ENCODE measurements around the gene CDK7.

CDK7 gene

DNA sequence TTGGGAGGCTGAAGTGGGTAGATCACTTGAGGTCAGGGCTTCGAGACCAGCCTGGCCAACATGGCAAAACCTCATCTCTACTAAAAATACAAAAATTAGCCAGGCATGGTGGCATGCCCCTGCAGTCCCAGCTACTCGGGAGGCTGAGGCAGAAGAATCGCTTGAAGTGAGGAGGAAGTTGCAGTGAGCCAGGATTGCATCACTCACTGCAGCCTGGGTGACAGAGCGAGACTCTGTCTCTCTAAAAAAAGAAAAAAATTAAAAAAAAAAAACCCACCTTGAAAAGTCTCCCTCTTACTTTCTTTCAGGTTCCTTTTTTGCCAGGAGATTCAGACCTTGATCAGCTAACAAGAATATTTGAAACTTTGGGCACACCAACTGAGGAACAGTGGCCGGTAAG is 34.2 kb downstream of the CDK7 start:
- peak in 1 of 2 experiments; percentile 32 for DNase-seq (ENCODE audit: low read depth in 1 of 2, low spot score in 1 of 2)
- TF ChIP-seq, protein P1, sequence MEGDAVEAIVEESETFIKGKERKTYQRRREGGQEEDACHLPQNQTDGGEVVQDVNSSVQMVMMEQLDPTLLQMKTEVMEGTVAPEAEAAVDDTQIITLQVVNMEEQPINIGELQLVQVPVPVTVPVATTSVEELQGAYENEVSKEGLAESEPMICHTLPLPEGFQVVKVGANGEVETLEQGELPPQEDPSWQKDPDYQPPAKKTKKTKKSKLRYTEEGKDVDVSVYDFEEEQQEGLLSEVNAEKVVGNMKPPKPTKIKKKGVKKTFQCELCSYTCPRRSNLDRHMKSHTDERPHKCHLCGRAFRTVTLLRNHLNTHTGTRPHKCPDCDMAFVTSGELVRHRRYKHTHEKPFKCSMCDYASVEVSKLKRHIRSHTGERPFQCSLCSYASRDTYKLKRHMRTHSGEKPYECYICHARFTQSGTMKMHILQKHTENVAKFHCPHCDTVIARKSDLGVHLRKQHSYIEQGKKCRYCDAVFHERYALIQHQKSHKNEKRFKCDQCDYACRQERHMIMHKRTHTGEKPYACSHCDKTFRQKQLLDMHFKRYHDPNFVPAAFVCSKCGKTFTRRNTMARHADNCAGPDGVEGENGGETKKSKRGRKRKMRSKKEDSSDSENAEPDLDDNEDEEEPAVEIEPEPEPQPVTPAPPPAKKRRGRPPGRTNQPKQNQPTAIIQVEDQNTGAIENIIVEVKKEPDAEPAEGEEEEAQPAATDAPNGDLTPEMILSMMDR (IDR thresholded peaks at IDR 0.05; ENCODE audit: insufficient read depth, low read length), result no peak
- TF ChIP-seq SPI1 (IDR thresholded peaks at IDR 0.05; ENCODE audit: borderline replicate concordance, low read depth) (no peak), GABPA (IDR thresholded peaks at IDR 0.05; ENCODE audit: low read depth) (no peak), POLR2AphosphoS5 (IDR thresholded peaks at IDR 0.05; ENCODE audit: low read depth) (no peak)
- TF ChIP-seq, protein P2, sequence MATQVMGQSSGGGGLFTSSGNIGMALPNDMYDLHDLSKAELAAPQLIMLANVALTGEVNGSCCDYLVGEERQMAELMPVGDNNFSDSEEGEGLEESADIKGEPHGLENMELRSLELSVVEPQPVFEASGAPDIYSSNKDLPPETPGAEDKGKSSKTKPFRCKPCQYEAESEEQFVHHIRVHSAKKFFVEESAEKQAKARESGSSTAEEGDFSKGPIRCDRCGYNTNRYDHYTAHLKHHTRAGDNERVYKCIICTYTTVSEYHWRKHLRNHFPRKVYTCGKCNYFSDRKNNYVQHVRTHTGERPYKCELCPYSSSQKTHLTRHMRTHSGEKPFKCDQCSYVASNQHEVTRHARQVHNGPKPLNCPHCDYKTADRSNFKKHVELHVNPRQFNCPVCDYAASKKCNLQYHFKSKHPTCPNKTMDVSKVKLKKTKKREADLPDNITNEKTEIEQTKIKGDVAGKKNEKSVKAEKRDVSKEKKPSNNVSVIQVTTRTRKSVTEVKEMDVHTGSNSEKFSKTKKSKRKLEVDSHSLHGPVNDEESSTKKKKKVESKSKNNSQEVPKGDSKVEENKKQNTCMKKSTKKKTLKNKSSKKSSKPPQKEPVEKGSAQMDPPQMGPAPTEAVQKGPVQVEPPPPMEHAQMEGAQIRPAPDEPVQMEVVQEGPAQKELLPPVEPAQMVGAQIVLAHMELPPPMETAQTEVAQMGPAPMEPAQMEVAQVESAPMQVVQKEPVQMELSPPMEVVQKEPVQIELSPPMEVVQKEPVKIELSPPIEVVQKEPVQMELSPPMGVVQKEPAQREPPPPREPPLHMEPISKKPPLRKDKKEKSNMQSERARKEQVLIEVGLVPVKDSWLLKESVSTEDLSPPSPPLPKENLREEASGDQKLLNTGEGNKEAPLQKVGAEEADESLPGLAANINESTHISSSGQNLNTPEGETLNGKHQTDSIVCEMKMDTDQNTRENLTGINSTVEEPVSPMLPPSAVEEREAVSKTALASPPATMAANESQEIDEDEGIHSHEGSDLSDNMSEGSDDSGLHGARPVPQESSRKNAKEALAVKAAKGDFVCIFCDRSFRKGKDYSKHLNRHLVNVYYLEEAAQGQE (IDR thresholded peaks at IDR 0.05; ENCODE audit: insufficient replicate concordance, low read depth), result no peak
- H3K4me3 ChIP-seq (replicated peaks; ENCODE audit: insufficient read depth, low read length), result no peak overlapping the region
- no peak overlapping the region for H3K27ac ChIP-seq (replicated peaks)
- H3K27me3 ChIP-seq (ENCODE audit: insufficient read depth, poor library complexity, severe bottlenecking), result no peaks in the 10 kb centered on the region

DNA sequence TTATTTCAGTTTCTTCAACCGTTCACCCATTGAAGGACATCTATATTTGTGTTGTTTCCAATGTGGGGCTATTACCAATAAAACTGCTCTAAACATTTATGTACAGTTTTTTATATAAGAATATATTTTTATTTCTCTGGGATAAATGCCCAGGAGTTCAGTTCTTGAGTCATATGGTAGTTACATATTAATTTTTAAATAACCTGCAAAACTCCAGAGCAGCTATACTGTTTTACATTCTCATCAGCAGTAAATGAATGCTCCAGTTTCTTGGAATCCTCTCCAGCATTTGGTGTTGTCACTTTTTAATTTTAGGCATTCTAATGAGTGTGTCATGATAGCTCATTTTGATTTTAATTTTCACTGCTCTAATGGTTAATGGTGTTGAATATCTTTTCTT is 36.2 kb downstream of the CDK7 start:
- H3K27me3 ChIP-seq (ENCODE audit: insufficient read depth, poor library complexity, severe bottlenecking), result no peaks in the 10 kb centered on the region
- no peak overlapping the region for H3K4me3 ChIP-seq (replicated peaks; ENCODE audit: insufficient read depth, low read length)
- no peak overlapping the region for H3K27ac ChIP-seq (replicated peaks)
- no peak for DNase-seq (ENCODE audit: low read depth in 1 of 2, low spot score in 1 of 2)
- no peak for TF ChIP-seq POLR2AphosphoS5 (IDR thresholded peaks at IDR 0.05; ENCODE audit: low read depth)
- TF ChIP-seq, protein P2 (IDR thresholded peaks at IDR 0.05; ENCODE audit: insufficient replicate concordance, low read depth), result no peak
- TF ChIP-seq SPI1 (IDR thresholded peaks at IDR 0.05; ENCODE audit: borderline replicate concordance, low read depth), result no peak
- TF ChIP-seq GABPA (IDR thresholded peaks at IDR 0.05; ENCODE audit: low read depth), result no peak
- TF ChIP-seq, protein P1 (IDR thresholded peaks at IDR 0.05; ENCODE audit: insufficient read depth, low read length), result no peak

DNA sequence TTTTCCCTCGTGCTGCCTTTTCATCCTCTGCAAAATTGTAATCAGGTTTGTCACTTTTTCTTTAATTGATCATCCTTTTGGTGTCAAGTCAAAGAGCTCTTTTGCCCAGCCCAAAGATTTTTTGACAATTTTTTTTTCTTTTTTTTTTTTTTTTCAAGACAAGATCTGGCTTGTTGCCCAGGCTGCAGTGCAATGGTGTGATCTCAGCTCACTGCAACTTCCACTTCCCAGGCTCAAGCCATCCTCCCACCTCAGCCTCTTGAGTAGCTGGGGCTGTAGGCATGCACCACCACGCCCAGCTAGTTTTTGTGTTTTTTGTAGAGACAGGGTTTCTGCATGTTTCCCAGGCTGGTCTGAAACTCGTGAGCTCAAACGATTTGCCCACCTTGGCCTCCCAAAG is 36.7 kb downstream of the CDK7 start:
- Histone ChIP-seq H3K4me3 (replicated peaks; ENCODE audit: insufficient read depth, low read length) (no peak overlapping the region), H3K27ac (replicated peaks) (no peak overlapping the region), H3K27me3 (ENCODE audit: insufficient read depth, poor library complexity, severe bottlenecking) (no peaks in the 10 kb centered on the region)
- DNase-seq (ENCODE audit: low read depth in 1 of 2, low spot score in 1 of 2), result peak in 1 of 2 experiments; percentile 42
- no peak for TF ChIP-seq POLR2AphosphoS5 (IDR thresholded peaks at IDR 0.05; ENCODE audit: low read depth)
- no peak for TF ChIP-seq SPI1 (IDR thresholded peaks at IDR 0.05; ENCODE audit: borderline replicate concordance, low read depth)
- TF ChIP-seq, protein P2 (IDR thresholded peaks at IDR 0.05; ENCODE audit: insufficient replicate concordance, low read depth), result no peak
- TF ChIP-seq GABPA (IDR thresholded peaks at IDR 0.05; ENCODE audit: low read depth), result no peak
- TF ChIP-seq, protein P1 (IDR thresholded peaks at IDR 0.05; ENCODE audit: insufficient read depth, low read length), result no peak

Measured in HL-60 (cell line).